H1 (cell line): ENCODE data around the gene CEACAM8. TPM values are rescaled to one million over a fixed set of nuclear protein-coding genes. Genes with fewer than 3 reads are reported as not detected.

ENCODE experiments used
- CBX5 ChIP-seq: fragments of 300-800, 300-1000 bp; sonication (generic); IDR thresholded peaks from 2 replicates; pipeline ENCODE4 v1.7.1; 2016; ENCODE audit warnings: antibody characterized with exemption, low read length, low read depth
- GTF2F1 ChIP-seq: IDR thresholded peaks from 2 replicates; pipeline ENCODE4 v1.6.1; 2012; ENCODE audit warnings: low read depth, low read length, improper control_type of control experiment, borderline replicate concordance
- RAD21 ChIP-seq, 2 experiments: IDR thresholded peaks in 1 of 2; conservative IDR thresholded peaks in 1 of 2; 2 replicates each; pipeline ENCODE4 v1.6.1; 2011; ENCODE audit warnings: low read depth in 2 of 2, low read length in 2 of 2, improper control_type of control experiment in 1 of 2, inconsistent platforms in 1 of 2, mild to moderate bottlenecking in 1 of 2, moderate library complexity in 1 of 2
- polyA plus RNA-seq, 7 experiments: library from polyadenylated mRNA; depleted of rRNA in 3 of 7; stranded (reverse) in 5 of 7; unstranded in 2 of 7; fragments of >200 nt in 5 of 7; fragments of 200-250 nt in 2 of 7; gene quantifications; 1 replicate in 5 of 7; 2 replicates in 1 of 7; 4 replicates in 1 of 7; pipeline versions ENCODE4 v1.2.1 to v1.2.3, GENCODE V29; 2011 to 2013; ENCODE audit warnings: missing spikeins in 2 of 7, mixed read lengths in 2 of 7
- total RNA-seq: library from RNA; stranded (reverse); fragmentation: NEBNext Ultra II Directional; extraction: Animal tissue kit (Norgen Biotek cat#: 25700); gene quantifications from 2 replicates; pipeline ENCODE4 v1.2.1, GENCODE V29; 2021
- TF ChIP-seq, protein P1 (sequence below), 3 experiments: IDR thresholded peaks; 1 replicate in 2 of 3; 2 replicates in 1 of 3; pipeline versions ENCODE4 v1.5.1 to v1.6.1; 2011; ENCODE audit warnings: low read length in 3 of 3, mild to moderate bottlenecking in 3 of 3, inconsistent platforms in 2 of 3, low read depth in 1 of 3, moderate library complexity in 1 of 3; ENCODE audit not compliant: insufficient read depth in 1 of 3; ENCODE audit errors: control extremely low read depth in 1 of 3

Gene CEACAM8
- total and polyA plus RNA-seq, 2 of the 8 experiments (the other 6 are each of a cell fraction or from before 2014, with no cell fraction given), result not detected

DNA sequence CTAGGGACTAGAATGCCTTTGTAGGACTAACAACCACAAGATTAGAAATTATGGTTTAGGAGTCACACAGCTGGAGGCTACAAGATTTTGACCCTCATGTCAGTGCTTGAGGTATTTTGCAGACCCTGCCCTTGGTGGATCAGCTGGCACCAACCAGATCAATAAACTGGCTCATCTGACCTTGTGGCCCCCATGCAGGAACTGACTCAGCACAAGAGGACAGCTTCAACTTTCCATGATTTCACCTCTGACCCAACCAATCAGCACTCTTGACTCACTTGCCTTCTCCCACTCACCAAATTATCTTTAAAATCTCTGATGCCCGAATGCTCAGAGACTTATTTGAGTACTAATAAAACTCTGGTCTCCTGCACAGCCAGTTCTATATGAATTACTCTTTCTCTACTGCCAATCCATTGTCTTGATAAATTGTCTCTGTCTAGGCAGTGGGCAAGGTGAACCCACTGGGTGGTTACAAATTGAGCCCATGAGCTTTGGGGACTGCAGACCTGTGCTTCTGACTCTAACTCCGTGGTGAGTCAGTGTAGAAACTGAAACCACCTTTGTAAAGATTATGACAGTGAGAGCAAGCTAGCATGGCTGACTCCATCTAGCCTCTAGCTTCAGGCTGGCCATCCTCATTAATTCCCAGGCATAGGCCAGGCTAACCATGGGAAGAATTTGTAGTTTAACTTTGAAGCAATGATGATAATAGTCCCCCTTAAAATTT lies 33.9 kb upstream of the CEACAM8 start (continued):
- TF ChIP-seq RAD21 (IDR thresholded peaks at IDR 0.05 in 1 of 2, conservative IDR thresholded peaks at IDR 0.05 in 1 of 2; ENCODE audit: low read depth in 2 of 2, low read length in 2 of 2) (no peak), GTF2F1 (no peak), CBX5 (no peak)
- TF ChIP-seq, protein P1, sequence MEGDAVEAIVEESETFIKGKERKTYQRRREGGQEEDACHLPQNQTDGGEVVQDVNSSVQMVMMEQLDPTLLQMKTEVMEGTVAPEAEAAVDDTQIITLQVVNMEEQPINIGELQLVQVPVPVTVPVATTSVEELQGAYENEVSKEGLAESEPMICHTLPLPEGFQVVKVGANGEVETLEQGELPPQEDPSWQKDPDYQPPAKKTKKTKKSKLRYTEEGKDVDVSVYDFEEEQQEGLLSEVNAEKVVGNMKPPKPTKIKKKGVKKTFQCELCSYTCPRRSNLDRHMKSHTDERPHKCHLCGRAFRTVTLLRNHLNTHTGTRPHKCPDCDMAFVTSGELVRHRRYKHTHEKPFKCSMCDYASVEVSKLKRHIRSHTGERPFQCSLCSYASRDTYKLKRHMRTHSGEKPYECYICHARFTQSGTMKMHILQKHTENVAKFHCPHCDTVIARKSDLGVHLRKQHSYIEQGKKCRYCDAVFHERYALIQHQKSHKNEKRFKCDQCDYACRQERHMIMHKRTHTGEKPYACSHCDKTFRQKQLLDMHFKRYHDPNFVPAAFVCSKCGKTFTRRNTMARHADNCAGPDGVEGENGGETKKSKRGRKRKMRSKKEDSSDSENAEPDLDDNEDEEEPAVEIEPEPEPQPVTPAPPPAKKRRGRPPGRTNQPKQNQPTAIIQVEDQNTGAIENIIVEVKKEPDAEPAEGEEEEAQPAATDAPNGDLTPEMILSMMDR (IDR thresholded peaks at IDR 0.05; ENCODE audit: control extremely low read depth in 1 of 3, insufficient read depth in 1 of 3, low read depth in 1 of 3, low read length in 3 of 3), result no peak
- TF ChIP-seq, all 59 proteins: peak for 0
